Measurements from ENCODE around the gene PSMB1.

PSMB1 gene

DNA sequence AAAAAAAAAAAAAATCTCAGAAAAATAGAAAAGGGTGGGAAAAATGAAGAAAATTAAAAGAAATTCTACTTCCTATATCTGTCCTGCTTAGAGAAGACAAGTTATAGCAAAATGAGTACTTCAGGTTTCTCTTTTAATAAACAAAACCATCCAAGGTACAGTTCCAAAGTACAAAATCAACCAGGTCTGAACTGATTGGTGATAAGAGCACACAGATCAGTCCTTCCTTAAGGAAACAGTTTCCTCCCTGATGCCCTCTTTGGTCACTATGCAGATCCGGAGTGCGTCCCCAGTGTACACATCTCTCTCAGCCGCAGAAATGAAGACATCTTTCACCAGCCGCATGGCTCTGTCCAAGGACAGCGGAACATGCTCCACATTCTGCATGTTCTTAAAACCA lies 18.1 kb downstream of the PSMB1 start:
- Histone ChIP-seq H3K36me3 (ENCODE audit: control insufficient read depth in 1 of 2, insufficient read depth in 2 of 2, low read depth in 1 of 2, low read length in 2 of 2) (peaks cover 34 to 89% of the 10 kb centered on the region in 2 experiments), H3K27ac (ENCODE audit: low read length, poor library complexity, severe bottlenecking) (no peak overlapping the region), H3K9ac (ENCODE audit: low read length) (no peak overlapping the region), H2BK5ac (ENCODE audit: low read depth, low read length, poor library complexity, severe bottlenecking) (no peak overlapping the region), H4K8ac (ENCODE audit: low read length) (no peak overlapping the region), H3K4me1 (ENCODE audit: control insufficient read depth, insufficient read depth, low read depth, low read length) (peaks cover 5% of the 10 kb centered on the region), H3K9me3 (ENCODE audit: control insufficient read depth, low read length) (no peaks in the 10 kb centered on the region), H2AK5ac (ENCODE audit: low read length, severe bottlenecking) (no peak overlapping the region), H3K14ac (ENCODE audit: low read length in 2 of 2) (no peak overlapping the region), H3K4ac (ENCODE audit: low read depth in 1 of 2, low read length in 2 of 2) (no peak overlapping the region), H3K4me3 (ENCODE audit: insufficient read depth in 1 of 2, low read depth in 1 of 2, low read length in 2 of 2) (no peak overlapping the region), H3K23ac (ENCODE audit: low read length in 2 of 2) (no peak overlapping the region), H2BK15ac (ENCODE audit: low read depth, poor library complexity, severe bottlenecking) (no peak overlapping the region), H3K27me3 (ENCODE audit: control insufficient read depth in 1 of 2, insufficient read depth in 1 of 2, low read length in 2 of 2) (no peaks in the 10 kb centered on the region), H2BK12ac (ENCODE audit: low read length in 2 of 2) (peak overlapping the region in 1 of 2 experiments; percentile 15), H3K18ac (ENCODE audit: low read depth in 1 of 2, low read length in 2 of 2) (no peak overlapping the region), H2AFZ (ENCODE audit: low read depth, low read length) (no peak overlapping the region), H3K79me1 (replicated peaks; ENCODE audit: low read length, poor library complexity, severe bottlenecking) (peaks cover 18% of the 10 kb centered on the region), H4K91ac (ENCODE audit: low read length) (no peak overlapping the region), H2BK120ac (ENCODE audit: low read depth, low read length) (no peak overlapping the region), H3K4me2 (ENCODE audit: low read length, poor library complexity, severe bottlenecking) (no peak overlapping the region)
- WGBS, result 95% methylated on average over 5 of the region's 5 CpGs
- no peak for DNase-seq

GRCh38 chr6:170533792-170534191 lies 19.3 kb downstream of the PSMB1 start:
- no peak overlapping the region for H2AFZ ChIP-seq (ENCODE audit: low read depth, low read length)
- no peak overlapping the region for H2BK5ac ChIP-seq (ENCODE audit: low read depth, low read length, poor library complexity, severe bottlenecking)
- H2AK5ac ChIP-seq (ENCODE audit: low read length, severe bottlenecking), result no peak overlapping the region
- no peak overlapping the region for H2BK120ac ChIP-seq (ENCODE audit: low read depth, low read length)
- WGBS, result 94% methylated on average over 2 of the region's 2 CpGs
- no peak overlapping the region for H4K8ac ChIP-seq (ENCODE audit: low read length)
- H3K4ac ChIP-seq (ENCODE audit: low read depth in 1 of 2, low read length in 2 of 2), result no peak overlapping the region
- H3K4me2 ChIP-seq (ENCODE audit: low read length, poor library complexity, severe bottlenecking), result no peak overlapping the region
- H3K9ac ChIP-seq (ENCODE audit: low read length), result no peak overlapping the region
- no peak overlapping the region for H4K91ac ChIP-seq (ENCODE audit: low read length)
- no peaks in the 10 kb centered on the region for H3K27me3 ChIP-seq (ENCODE audit: control insufficient read depth in 1 of 2, insufficient read depth in 1 of 2, low read length in 2 of 2)
- H3K36me3 ChIP-seq (ENCODE audit: control insufficient read depth in 1 of 2, insufficient read depth in 2 of 2, low read depth in 1 of 2, low read length in 2 of 2), result peaks cover 33 to 77% of the 10 kb centered on the region in 2 experiments
- no peak overlapping the region for H3K23ac ChIP-seq (ENCODE audit: low read length in 2 of 2)
- H2BK15ac ChIP-seq (ENCODE audit: low read depth, poor library complexity, severe bottlenecking), result no peak overlapping the region
- no peak overlapping the region for H3K27ac ChIP-seq (ENCODE audit: low read length, poor library complexity, severe bottlenecking)
- H3K18ac ChIP-seq (ENCODE audit: low read depth in 1 of 2, low read length in 2 of 2), result no peak overlapping the region
- H3K4me3 ChIP-seq (ENCODE audit: insufficient read depth in 1 of 2, low read depth in 1 of 2, low read length in 2 of 2), result no peak overlapping the region
- H3K79me1 ChIP-seq (replicated peaks; ENCODE audit: low read length, poor library complexity, severe bottlenecking), result peaks cover 17% of the 10 kb centered on the region
- no peaks in the 10 kb centered on the region for H3K9me3 ChIP-seq (ENCODE audit: control insufficient read depth, low read length)
- H2BK12ac ChIP-seq (ENCODE audit: low read length in 2 of 2), result no peak overlapping the region
- H3K14ac ChIP-seq (ENCODE audit: low read length in 2 of 2), result no peak overlapping the region
- H3K4me1 ChIP-seq (ENCODE audit: control insufficient read depth, insufficient read depth, low read depth, low read length), result peaks cover 5% of the 10 kb centered on the region
- DNase-seq, result no peak

- Histone ChIP-seq H3K36me3 (ENCODE audit: control insufficient read depth in 1 of 2, insufficient read depth in 2 of 2, low read depth in 1 of 2, low read length in 2 of 2) (peaks cover 28 to 69% of the 10 kb centered on the region in 2 experiments), H2BK120ac (ENCODE audit: low read depth, low read length) (no peak overlapping the region), H3K4me1 (ENCODE audit: control insufficient read depth, insufficient read depth, low read depth, low read length) (peaks cover 5% of the 10 kb centered on the region), H3K4me3 (ENCODE audit: insufficient read depth in 1 of 2, low read depth in 1 of 2, low read length in 2 of 2) (no peak overlapping the region), H3K14ac (ENCODE audit: low read length in 2 of 2) (no peak overlapping the region), H3K9ac (ENCODE audit: low read length) (no peak overlapping the region), H3K4me2 (ENCODE audit: low read length, poor library complexity, severe bottlenecking) (no peak overlapping the region), H3K18ac (ENCODE audit: low read depth in 1 of 2, low read length in 2 of 2) (no peak overlapping the region), H2AK5ac (ENCODE audit: low read length, severe bottlenecking) (no peak overlapping the region), H3K4ac (ENCODE audit: low read depth in 1 of 2, low read length in 2 of 2) (no peak overlapping the region), H4K91ac (ENCODE audit: low read length) (no peak overlapping the region), H2BK12ac (ENCODE audit: low read length in 2 of 2) (no peak overlapping the region), H2AFZ (ENCODE audit: low read depth, low read length) (no peak overlapping the region), H4K8ac (ENCODE audit: low read length) (no peak overlapping the region), H3K27me3 (ENCODE audit: control insufficient read depth in 1 of 2, insufficient read depth in 1 of 2, low read length in 2 of 2) (no peaks in the 10 kb centered on the region), H3K23ac (ENCODE audit: low read length in 2 of 2) (no peak overlapping the region), H3K27ac (ENCODE audit: low read length, poor library complexity, severe bottlenecking) (no peak overlapping the region), H3K79me1 (replicated peaks; ENCODE audit: low read length, poor library complexity, severe bottlenecking) (peaks cover 14% of the 10 kb centered on the region), H3K9me3 (ENCODE audit: control insufficient read depth, low read length) (no peaks in the 10 kb centered on the region), H2BK5ac (ENCODE audit: low read depth, low read length, poor library complexity, severe bottlenecking) (no peak overlapping the region), H2BK15ac (ENCODE audit: low read depth, poor library complexity, severe bottlenecking) (no peak overlapping the region)
- no peak for DNase-seq
- 89% methylated on average over 5 of the region's 7 CpGs for WGBS
Observed at GRCh38 chr6:170532867-170533488, 20.1 kb downstream of the PSMB1 start.

DNA sequence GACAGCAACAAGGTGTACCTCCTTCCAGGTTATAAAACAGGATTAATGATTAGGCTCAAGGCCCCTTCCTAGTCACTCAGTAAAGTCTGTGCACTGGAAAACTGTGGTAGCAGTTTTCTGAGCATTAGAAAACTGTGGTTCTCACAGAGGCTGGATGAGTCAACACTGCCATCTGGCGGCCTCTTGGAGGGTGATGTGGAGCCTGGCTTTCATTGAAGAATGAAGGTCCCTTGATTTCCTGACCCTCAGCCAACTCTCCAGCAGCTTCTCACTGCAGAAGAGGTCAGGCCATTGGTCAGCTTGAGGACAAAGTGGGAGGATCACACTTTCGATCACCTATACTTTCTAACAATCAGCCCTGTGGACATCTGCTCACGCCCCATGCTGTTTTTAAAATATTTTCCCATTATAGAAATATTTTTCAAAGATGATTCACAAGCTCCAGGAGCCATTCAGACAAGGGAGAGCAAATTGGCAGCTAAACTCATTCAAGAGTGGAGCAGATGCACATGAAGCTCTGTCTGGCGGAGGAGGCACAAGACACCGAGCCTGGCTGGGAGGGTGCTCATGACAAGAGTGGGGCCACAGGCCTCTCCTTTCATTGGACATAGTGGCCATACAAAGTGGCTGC lies 23.2 kb downstream of the PSMB1 start:
- Histone ChIP-seq H3K27ac (ENCODE audit: low read length, poor library complexity, severe bottlenecking) (no peak overlapping the region), H3K27me3 (ENCODE audit: control insufficient read depth in 1 of 2, insufficient read depth in 1 of 2, low read length in 2 of 2) (no peaks in the 10 kb centered on the region), H2BK15ac (ENCODE audit: low read depth, poor library complexity, severe bottlenecking) (no peak overlapping the region), H3K4ac (ENCODE audit: low read depth in 1 of 2, low read length in 2 of 2) (no peak overlapping the region), H3K9me3 (ENCODE audit: control insufficient read depth, low read length) (no peaks in the 10 kb centered on the region), H2BK120ac (ENCODE audit: low read depth, low read length) (no peak overlapping the region), H4K91ac (ENCODE audit: low read length) (no peak overlapping the region), H2BK12ac (ENCODE audit: low read length in 2 of 2) (no peak overlapping the region), H3K36me3 (ENCODE audit: control insufficient read depth in 1 of 2, insufficient read depth in 2 of 2, low read depth in 1 of 2, low read length in 2 of 2) (peaks cover 15 to 39% of the 10 kb centered on the region in 2 experiments), H3K18ac (ENCODE audit: low read depth in 1 of 2, low read length in 2 of 2) (no peak overlapping the region), H3K79me1 (replicated peaks; ENCODE audit: low read length, poor library complexity, severe bottlenecking) (no peaks in the 10 kb centered on the region), H2BK5ac (ENCODE audit: low read depth, low read length, poor library complexity, severe bottlenecking) (no peak overlapping the region), H4K8ac (ENCODE audit: low read length) (no peak overlapping the region), H2AK5ac (ENCODE audit: low read length, severe bottlenecking) (no peak overlapping the region), H3K4me3 (ENCODE audit: insufficient read depth in 1 of 2, low read depth in 1 of 2, low read length in 2 of 2) (no peak overlapping the region), H3K4me2 (ENCODE audit: low read length, poor library complexity, severe bottlenecking) (no peak overlapping the region), H3K23ac (ENCODE audit: low read length in 2 of 2) (no peak overlapping the region), H3K9ac (ENCODE audit: low read length) (no peak overlapping the region), H2AFZ (ENCODE audit: low read depth, low read length) (no peak overlapping the region), H3K14ac (ENCODE audit: low read length in 2 of 2) (no peak overlapping the region), H3K4me1 (ENCODE audit: control insufficient read depth, insufficient read depth, low read depth, low read length) (peaks cover 5% of the 10 kb centered on the region)
- DNase-seq, result peak; percentile 76
- WGBS, result 40% methylated on average over 5 of the region's 5 CpGs
